Measurements from ENCODE around the gene SPATA1.

Gene SPATA1, protein sequence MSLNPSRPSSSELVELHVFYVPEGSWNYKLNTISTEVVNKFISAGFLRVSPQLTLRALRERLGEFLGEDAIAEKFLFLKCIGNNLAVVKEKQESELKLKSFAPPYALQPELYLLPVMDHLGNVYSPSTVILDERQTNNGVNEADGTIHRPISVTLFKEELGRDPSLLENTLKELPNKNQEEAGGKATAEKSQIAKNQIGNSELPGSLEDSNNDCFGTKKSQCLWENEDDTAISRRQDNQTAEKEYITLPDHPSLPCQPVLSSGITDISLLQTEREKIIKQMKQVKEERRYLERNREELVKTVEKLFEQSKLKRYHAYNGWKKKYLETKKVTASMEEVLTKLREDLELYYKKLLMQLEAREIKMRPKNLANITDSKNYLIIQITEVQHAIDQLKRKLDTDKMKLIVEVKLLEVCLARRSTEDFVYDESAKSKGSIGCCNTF

DNA sequence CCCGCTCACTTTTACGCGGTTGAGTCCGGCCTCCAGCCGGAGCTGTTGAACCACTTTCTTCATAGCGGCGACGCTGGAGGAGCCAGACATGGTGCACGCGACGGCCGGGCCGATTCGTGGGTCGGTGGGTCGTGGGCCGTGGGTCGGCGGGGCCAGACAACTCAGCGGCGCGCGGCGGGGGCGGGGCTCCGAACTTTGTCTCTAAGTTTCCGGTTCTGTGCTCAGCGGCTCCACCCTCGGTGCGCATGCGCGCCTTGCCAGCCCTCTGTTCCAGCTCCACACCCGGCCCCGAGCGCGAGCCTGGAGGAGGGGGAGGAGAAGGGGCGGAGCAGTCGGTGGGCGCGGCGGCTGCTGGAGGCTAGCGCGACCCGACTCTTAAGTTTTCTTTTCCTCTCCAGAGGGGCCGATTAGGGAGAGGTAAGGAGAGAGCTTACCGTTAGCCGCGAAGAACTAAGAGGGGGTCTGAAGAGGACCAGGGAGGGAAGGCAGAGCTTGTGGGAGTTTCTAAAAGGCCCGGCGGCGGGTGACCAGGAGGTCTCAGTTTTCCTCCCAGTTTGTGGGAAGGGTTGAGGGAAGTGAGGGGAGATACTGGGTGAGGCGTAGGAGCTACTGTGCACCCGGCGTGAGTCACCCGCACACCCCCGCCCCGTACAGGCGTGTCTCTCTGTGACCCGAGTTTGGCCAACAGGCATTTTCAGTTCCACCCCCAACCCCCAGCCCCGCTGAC lies at the start of gene SPATA1, which contains the start of gene GNG5:
Gene SPATA1 (plus strand): TSS at position 385 of the 727 bp plus-strand sequence. CDS start 9,974 bp downstream, outside the sequence.
Gene GNG5 (minus strand): TSS at position 580 of the 727 bp plus-strand sequence. CDS start 490 bp downstream, at position 90.
- Histone ChIP-seq H3K27me3 (replicated peaks; ENCODE audit: control insufficient read depth, insufficient read depth, low read length) (no peaks in the 10 kb centered on the region), H3K36me3 (ENCODE audit: control insufficient read depth, insufficient read depth, low read length) (no peaks in the 10 kb centered on the region; the same call in 1 of the 2 replicates), H3K4me3 (replicated peaks; ENCODE audit: low read depth, low read length) (peak within 1 kb of the TSS; percentile 89)
- TF ChIP-seq, protein P1, sequence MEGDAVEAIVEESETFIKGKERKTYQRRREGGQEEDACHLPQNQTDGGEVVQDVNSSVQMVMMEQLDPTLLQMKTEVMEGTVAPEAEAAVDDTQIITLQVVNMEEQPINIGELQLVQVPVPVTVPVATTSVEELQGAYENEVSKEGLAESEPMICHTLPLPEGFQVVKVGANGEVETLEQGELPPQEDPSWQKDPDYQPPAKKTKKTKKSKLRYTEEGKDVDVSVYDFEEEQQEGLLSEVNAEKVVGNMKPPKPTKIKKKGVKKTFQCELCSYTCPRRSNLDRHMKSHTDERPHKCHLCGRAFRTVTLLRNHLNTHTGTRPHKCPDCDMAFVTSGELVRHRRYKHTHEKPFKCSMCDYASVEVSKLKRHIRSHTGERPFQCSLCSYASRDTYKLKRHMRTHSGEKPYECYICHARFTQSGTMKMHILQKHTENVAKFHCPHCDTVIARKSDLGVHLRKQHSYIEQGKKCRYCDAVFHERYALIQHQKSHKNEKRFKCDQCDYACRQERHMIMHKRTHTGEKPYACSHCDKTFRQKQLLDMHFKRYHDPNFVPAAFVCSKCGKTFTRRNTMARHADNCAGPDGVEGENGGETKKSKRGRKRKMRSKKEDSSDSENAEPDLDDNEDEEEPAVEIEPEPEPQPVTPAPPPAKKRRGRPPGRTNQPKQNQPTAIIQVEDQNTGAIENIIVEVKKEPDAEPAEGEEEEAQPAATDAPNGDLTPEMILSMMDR (IDR thresholded peaks at IDR 0.05; ENCODE audit: insufficient read depth, low read length, poor library complexity, severe bottlenecking) = no peak
- DNase-seq (ENCODE audit: extremely low read depth, insufficient read length) = peak; percentile 98

DNA sequence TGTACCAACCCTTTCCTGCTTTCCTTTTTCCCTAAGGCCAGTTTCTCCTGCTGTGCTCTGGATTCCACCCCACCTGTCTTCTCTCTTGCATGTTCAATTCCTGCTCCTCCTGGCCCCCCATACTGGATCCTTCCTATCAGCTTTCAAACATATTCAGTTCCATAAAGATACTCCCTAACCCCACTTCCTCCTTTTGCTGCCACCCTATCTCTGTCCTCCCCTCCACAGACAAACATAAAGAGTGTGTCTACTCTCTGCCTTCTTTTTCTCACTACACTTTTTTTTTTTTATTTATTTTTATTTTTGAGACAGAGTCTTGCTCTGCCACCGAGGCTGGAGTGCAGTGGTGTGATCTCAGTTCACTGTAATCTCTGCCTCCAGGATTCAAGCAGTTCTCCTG lies 44.1 kb upstream of the SPATA1 start:
- no peak for DNase-seq (ENCODE audit: extremely low read depth, insufficient read length)
- no peaks in the 10 kb centered on the region for H3K36me3 ChIP-seq (ENCODE audit: control insufficient read depth, insufficient read depth, low read length)
- TF ChIP-seq, protein P1 (IDR thresholded peaks at IDR 0.05; ENCODE audit: insufficient read depth, low read length, poor library complexity, severe bottlenecking) = no peak
- no peak overlapping the region for H3K4me3 ChIP-seq (replicated peaks; ENCODE audit: low read depth, low read length)
- no peaks in the 10 kb centered on the region; the same call in 1 of the 2 replicates for H3K27me3 ChIP-seq (replicated peaks; ENCODE audit: control insufficient read depth, insufficient read depth, low read length)

GRCh38 chr1:84467298-84467697 lies 38.9 kb upstream of the SPATA1 start:
- DNase-seq (ENCODE audit: extremely low read depth, insufficient read length) = no peak
- no peaks in the 10 kb centered on the region; the same call in 1 of the 2 replicates for H3K27me3 ChIP-seq (replicated peaks; ENCODE audit: control insufficient read depth, insufficient read depth, low read length)
- TF ChIP-seq, protein P1 (IDR thresholded peaks at IDR 0.05; ENCODE audit: insufficient read depth, low read length, poor library complexity, severe bottlenecking) = no peak

GRCh38 chr1:84476225-84476624 lies 30.0 kb upstream of the SPATA1 start:
- Histone ChIP-seq H3K36me3 (ENCODE audit: control insufficient read depth, insufficient read depth, low read length) (no peaks in the 10 kb centered on the region), H3K27me3 (replicated peaks; ENCODE audit: control insufficient read depth, insufficient read depth, low read length) (no peaks in the 10 kb centered on the region), H3K4me3 (replicated peaks; ENCODE audit: low read depth, low read length) (no peak overlapping the region)
- DNase-seq (ENCODE audit: extremely low read depth, insufficient read length) = no peak
- TF ChIP-seq, protein P1 (IDR thresholded peaks at IDR 0.05; ENCODE audit: insufficient read depth, low read length, poor library complexity, severe bottlenecking) = no peak

More at GRCh38 chr1:84467298-84467697, 38.9 kb upstream of the SPATA1 start:
- Histone ChIP-seq H3K4me3 (replicated peaks; ENCODE audit: low read depth, low read length) (no peak overlapping the region), H3K36me3 (ENCODE audit: control insufficient read depth, insufficient read depth, low read length) (no peaks in the 10 kb centered on the region)

DNA sequence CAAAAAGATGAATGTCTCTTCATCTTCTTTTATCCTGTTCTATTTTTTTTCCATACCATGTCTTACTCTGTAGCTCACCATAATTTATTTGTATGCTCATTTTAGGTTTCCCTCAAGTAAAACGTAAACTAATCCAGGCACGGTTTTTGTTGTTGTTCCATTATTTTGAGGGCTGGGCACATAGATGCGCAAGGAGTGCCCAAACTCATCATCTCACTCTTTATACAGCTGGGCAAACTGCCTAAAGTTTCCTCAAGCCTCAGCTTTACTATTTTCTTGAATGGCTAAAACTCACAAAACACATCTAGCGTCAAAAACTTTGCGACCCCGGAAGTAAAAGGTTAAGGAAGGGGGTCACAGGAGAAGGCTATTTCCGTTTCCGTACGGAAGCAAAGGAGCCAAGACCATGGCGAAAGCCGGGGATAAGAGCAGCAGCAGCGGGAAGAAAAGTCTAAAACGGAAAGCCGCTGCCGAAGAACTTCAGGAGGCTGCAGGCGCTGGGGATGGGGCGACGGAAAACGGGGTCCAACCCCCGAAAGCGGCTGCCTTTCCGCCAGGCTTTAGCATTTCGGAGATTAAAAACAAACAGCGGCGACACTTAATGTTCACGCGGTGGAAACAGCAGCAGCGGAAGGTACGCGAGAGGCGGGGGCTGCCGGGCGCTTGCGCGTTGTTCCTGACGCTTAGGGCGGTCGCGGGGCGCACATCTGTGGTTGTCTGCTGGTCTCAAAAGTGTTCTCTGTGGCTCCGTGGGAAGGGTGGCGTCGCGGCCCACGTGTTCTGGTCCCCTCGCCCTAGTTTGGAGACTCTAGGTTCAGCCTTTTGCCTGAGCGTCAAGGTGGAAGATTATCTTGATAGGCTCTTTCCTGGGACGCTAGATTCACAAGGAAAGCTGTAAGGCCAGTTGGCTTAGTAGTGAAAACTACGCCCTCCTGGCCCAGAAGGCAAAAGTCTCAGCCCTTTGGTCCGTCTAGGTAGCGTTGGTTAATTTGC lies 27.0 kb upstream of the SPATA1 start, which contains the start of gene RPF1:
Gene RPF1 (plus strand): TSS at position 391 of the 993 bp plus-strand sequence. CDS start 16 bp downstream, at position 407.
- H3K36me3 ChIP-seq (ENCODE audit: control insufficient read depth, insufficient read depth, low read length) = no peaks in the 10 kb centered on the region
- peak within 1 kb of the TSS; percentile 84 for H3K4me3 ChIP-seq (replicated peaks; ENCODE audit: low read depth, low read length)
- TF ChIP-seq, protein P1 (IDR thresholded peaks at IDR 0.05; ENCODE audit: insufficient read depth, low read length, poor library complexity, severe bottlenecking) = no peak
- peak; percentile 89 for DNase-seq (ENCODE audit: extremely low read depth, insufficient read length)
- no peaks in the 10 kb centered on the region for H3K27me3 ChIP-seq (replicated peaks; ENCODE audit: control insufficient read depth, insufficient read depth, low read length)
